HFFc6 (cell line): ENCODE data around the gene MANSC4. TPM values are rescaled to one million over a fixed set of nuclear protein-coding genes. Genes with fewer than 3 reads are reported as not detected.

Experiments used
- DNase-seq: peaks from one replicate; pipeline ENCODE4 v3.0.0-alpha.2; 2018
- H3K27ac Mint-ChIP-seq: 2 replicates; pipeline ENCODE4 v1.8.0; 2020; ENCODE audit warnings: mild to moderate bottlenecking, mixed read lengths
- H3K27me3 Mint-ChIP-seq: 2 replicates; pipeline ENCODE4 v1.8.0; 2021; ENCODE audit warnings: mild to moderate bottlenecking, moderate library complexity, mixed read lengths; ENCODE audit not compliant: insufficient read depth
- H3K36me3 Mint-ChIP-seq: 2 replicates; pipeline ENCODE4 v1.8.0; 2021; ENCODE audit warnings: low read depth, mixed read lengths
- H3K4me1 Mint-ChIP-seq: 2 replicates; pipeline ENCODE4 v1.8.0; 2020; ENCODE audit warnings: low read depth, mixed read lengths
- H3K4me3 Mint-ChIP-seq: 2 replicates; pipeline ENCODE4 v1.8.0; 2020; ENCODE audit warnings: mild to moderate bottlenecking, moderate library complexity, mixed read lengths
- H3K9me3 Mint-ChIP-seq: 2 replicates; pipeline ENCODE4 v1.8.0; 2020; ENCODE audit warnings: mild to moderate bottlenecking, mixed read lengths
- total RNA-seq, 6 experiments: library from RNA; stranded (reverse); fragmentation: NEBNext Ultra II Directional; extraction: Animal tissue kit (Norgen Biotek cat#: 25700); gene quantifications; 2 replicates in 1 of 6; 3 replicates in 5 of 6; pipeline ENCODE4 v1.2.3, GENCODE V29; 2021
- TF ChIP-seq, protein P1 (sequence below): fragments of 200-600 bp; sonication (generic); IDR thresholded peaks from 2 replicates; pipeline ENCODE4 v1.5.0; 2021; ENCODE audit warnings: antibody characterized with exemption, mild to moderate bottlenecking

Gene MANSC4
- total RNA-seq, 6 experiments from 2014 or later = not detected

DNA sequence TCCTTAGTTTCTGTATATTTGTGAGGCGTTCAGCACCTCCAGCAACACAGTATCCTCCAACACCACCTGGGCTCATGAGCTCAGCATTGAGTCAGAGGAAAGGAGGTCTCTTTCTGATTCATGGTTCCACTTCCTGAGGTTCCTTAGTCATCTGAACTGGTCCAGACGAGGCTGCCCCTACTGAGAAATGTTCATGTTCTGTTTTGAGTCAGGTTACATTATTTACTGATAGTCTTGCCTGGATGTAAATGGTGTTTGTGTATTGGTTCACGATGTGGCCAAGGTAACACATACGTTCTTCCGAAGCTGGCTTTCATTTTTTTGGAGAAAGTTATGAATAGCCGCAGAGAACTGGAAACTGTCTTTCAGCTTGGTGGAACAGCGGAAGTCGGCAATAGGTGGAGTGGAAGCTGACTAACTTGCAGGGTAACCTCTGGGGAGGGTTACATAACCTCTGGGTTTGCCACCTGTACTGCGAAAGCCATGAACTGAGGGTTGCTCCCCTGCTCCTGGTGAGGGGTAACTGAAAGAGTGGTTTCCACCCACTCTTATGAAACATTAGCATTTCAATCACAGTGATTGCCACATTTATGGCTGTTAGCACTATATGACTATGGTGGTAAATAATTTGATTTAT is 42.2 kb upstream of the MANSC4 start:
- H3K27me3 Mint-ChIP-seq = peaks cover 2% of the 10 kb centered on the region; the same call in 1 of the 2 replicates
- H3K4me1 Mint-ChIP-seq = peaks cover 35% of the 10 kb centered on the region
- DNase-seq = peak; percentile 84
- H3K4me3 Mint-ChIP-seq = peak overlapping the region; percentile 68
- H3K27ac Mint-ChIP-seq = peak overlapping the region; percentile 70
- H3K36me3 Mint-ChIP-seq = no peaks in the 10 kb centered on the region
- TF ChIP-seq, protein P1, sequence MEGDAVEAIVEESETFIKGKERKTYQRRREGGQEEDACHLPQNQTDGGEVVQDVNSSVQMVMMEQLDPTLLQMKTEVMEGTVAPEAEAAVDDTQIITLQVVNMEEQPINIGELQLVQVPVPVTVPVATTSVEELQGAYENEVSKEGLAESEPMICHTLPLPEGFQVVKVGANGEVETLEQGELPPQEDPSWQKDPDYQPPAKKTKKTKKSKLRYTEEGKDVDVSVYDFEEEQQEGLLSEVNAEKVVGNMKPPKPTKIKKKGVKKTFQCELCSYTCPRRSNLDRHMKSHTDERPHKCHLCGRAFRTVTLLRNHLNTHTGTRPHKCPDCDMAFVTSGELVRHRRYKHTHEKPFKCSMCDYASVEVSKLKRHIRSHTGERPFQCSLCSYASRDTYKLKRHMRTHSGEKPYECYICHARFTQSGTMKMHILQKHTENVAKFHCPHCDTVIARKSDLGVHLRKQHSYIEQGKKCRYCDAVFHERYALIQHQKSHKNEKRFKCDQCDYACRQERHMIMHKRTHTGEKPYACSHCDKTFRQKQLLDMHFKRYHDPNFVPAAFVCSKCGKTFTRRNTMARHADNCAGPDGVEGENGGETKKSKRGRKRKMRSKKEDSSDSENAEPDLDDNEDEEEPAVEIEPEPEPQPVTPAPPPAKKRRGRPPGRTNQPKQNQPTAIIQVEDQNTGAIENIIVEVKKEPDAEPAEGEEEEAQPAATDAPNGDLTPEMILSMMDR = no peak
- H3K9me3 Mint-ChIP-seq = no peaks in the 10 kb centered on the region

DNA sequence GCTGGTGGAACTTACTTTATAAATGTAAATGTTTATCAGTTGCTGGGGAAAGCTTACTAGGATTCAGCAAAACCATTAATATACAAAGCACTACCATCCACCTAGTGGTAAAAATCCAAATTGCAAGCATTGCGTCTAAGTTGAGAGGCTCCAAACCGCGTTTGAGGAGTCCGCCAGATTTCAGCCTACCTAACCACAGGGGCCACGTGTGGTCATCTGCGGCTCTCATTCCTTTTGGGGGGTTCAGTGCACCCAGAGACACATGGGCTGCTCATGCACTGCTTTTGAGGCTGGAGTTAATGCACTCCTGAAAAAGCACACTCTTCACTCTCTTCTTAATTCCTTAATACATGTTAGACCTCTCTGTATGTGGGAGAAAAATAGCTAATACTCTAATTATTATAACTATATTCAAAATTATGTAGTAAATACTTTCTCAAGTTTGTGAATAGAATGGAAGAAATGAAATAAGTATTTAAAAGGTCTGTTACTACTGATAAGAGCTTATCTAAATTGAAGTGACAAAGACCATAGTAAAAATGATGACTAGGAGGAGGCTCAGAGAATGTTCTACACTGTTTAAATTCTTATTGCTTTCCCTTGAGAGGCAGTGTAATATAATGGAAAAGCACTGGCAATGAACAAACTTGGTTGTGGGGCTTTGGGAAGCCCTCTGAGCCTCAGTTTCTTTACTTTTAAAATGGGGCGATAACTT is 41.4 kb upstream of the MANSC4 start:
- H3K27me3 Mint-ChIP-seq = peaks cover 2% of the 10 kb centered on the region; the same call in 1 of the 2 replicates
- TF ChIP-seq, protein P1 = peak; percentile 91
- peak; percentile 75 for DNase-seq
- no peaks in the 10 kb centered on the region; the same call in 1 of the 2 replicates for H3K36me3 Mint-ChIP-seq
- H3K4me3 Mint-ChIP-seq = peak overlapping the region; percentile 68
- H3K9me3 Mint-ChIP-seq = no peaks in the 10 kb centered on the region
- H3K4me1 Mint-ChIP-seq = peaks cover 34% of the 10 kb centered on the region
- H3K27ac Mint-ChIP-seq = peak overlapping the region; percentile 70

DNA sequence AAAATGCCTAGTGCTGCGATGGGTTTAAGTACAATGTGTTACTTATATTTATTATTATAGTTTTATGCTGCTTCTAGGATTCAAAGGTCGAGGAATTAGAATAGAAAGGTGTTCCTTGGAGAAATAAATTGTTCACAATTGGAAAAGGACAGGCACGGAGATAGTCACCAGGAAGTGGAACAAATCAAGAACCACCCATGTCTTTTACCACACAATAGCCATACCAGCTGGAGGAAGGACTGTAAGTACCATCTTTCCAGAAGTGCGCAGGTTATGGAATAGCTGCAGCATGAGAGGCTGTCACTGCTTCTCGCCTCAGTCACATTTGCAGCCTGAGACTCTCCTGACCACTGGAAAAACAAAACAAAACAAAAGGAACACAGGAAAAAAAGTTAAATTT is 40.5 kb upstream of the MANSC4 start:
- no peak for DNase-seq
- Mint-ChIP-seq H3K27ac (peak overlapping the region; percentile 49; the same call in 1 of the 2 replicates), H3K9me3 (no peaks in the 10 kb centered on the region), H3K4me3 (no peak overlapping the region), H3K36me3 (peaks cover 4% of the 10 kb centered on the region; the same call in 1 of the 2 replicates), H3K4me1 (peaks cover 27% of the 10 kb centered on the region), H3K27me3 (peaks cover 4% of the 10 kb centered on the region; the same call in 1 of the 2 replicates)
- TF ChIP-seq, protein P1 = no peak

DNA sequence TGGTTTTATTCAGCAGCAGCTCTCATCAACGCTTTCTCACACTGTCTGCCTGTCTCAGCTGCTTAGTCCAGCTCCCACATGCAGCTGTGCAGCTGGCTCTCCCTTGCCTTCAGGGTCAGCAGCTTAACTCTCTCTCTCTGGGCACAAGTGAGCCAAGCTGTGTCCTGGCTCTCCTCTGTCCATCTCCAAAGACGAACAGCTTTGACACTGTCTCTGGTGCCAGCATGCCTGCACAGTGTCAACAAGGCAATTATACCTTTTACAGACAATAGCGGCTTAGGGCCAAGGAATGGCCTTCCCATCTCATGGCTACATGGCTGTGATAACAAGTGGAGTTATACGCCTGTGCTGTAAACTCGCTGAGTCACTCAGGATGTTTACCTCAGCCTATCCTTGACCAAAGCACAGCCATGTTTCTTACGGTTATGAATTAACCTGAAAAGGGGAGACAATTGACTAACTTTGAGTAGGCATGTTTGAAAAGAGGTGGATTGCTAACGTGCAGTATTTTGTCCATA is 38.4 kb upstream of the MANSC4 start:
- peaks cover 44% of the 10 kb centered on the region for H3K4me1 Mint-ChIP-seq
- no peak for DNase-seq
- TF ChIP-seq, protein P1 = no peak
- no peaks in the 10 kb centered on the region for H3K9me3 Mint-ChIP-seq
- no peak overlapping the region for H3K4me3 Mint-ChIP-seq
- H3K27me3 Mint-ChIP-seq = peaks cover 4% of the 10 kb centered on the region; the same call in 1 of the 2 replicates
- H3K36me3 Mint-ChIP-seq = peaks cover 4% of the 10 kb centered on the region; the same call in 1 of the 2 replicates
- no peak overlapping the region for H3K27ac Mint-ChIP-seq

DNA sequence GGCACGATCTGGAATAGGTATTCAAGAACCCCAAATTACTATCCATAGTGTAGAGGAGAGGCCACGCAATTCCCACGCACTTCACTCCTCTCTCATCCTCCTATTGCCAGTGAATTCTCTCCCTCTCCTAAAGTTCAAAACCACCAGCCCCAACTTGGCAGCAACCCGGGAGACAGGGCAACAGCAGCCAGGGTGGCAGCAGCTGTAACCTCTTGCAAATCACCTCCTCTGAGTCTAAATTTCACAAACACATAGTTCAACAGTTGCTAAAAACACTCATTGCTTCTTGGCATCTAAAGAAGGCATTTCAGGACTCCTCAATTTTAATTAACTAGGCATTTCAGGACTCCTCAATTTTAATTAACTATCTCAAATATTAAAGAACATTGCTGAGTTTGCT is 37.7 kb upstream of the MANSC4 start:
- H3K27me3 Mint-ChIP-seq = peaks cover 4% of the 10 kb centered on the region; the same call in 1 of the 2 replicates
- DNase-seq = no peak

More for the DNA sequence above, 37.7 kb upstream of the MANSC4 start:
- TF ChIP-seq, protein P1 = no peak
- H3K27ac Mint-ChIP-seq = no peak overlapping the region
- H3K4me1 Mint-ChIP-seq = peaks cover 40% of the 10 kb centered on the region
- H3K4me3 Mint-ChIP-seq = no peak overlapping the region
- no peaks in the 10 kb centered on the region for H3K9me3 Mint-ChIP-seq
- peaks cover 4% of the 10 kb centered on the region; the same call in 1 of the 2 replicates for H3K36me3 Mint-ChIP-seq
